ENCODE data around the gene LDLRAD4. TPM values are rescaled to one million over a fixed set of nuclear protein-coding genes. Genes with fewer than 3 reads are reported as not detected.

LDLRAD4 gene
- total RNA-seq, 1 experiment from 2014 or later, result 204 TPM

DNA sequence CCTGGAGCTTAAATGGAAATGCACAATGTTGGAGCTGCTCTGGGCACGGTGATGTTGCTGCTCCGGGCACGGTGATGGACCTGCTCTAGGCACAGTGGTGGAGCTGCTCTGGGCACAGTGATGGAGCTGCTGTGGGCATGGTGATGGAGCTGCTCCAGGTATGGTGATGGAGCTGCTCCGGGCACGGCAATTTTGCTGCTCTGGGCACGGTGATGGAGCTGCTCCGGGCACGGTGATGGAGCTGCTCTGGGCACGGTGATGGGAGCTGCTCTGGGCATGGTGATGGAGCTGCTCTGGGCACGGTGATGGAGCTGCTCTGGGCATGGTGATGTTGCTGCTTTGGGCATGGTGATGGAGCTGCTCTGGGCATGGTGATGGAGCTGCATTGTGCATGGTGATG lies 79.7 kb downstream of the LDLRAD4 start:
- H3K9me2 ChIP-seq (replicated peaks; ENCODE audit: insufficient read depth, low read length), result no peaks in the 10 kb centered on the region
- no peaks in the 10 kb centered on the region for H3K9me3 ChIP-seq (ENCODE audit: low read length)
- no peak overlapping the region for H2AFZ ChIP-seq (ENCODE audit: low read length)
- no peak overlapping the region for H3K4me2 ChIP-seq (ENCODE audit: low read depth, low read length, poor library complexity, severe bottlenecking)
- DNase-seq, result no peak
- H3K36me3 ChIP-seq (ENCODE audit: insufficient read depth, low read length), result no peaks in the 10 kb centered on the region
- no peak overlapping the region for H3K4me3 ChIP-seq (ENCODE audit: low read length)
- no peaks in the 10 kb centered on the region for H4K20me1 ChIP-seq (ENCODE audit: insufficient read depth, low read depth, low read length)
- H3K9ac ChIP-seq (ENCODE audit: low read length), result no peak overlapping the region
- peaks cover 8% of the 10 kb centered on the region for H3K4me1 ChIP-seq (ENCODE audit: low read length)
- H3K27ac ChIP-seq (ENCODE audit: low read length), result no peak overlapping the region
- H3K79me2 ChIP-seq (ENCODE audit: low read length), result no peaks in the 10 kb centered on the region
- no peaks in the 10 kb centered on the region for H3K27me3 ChIP-seq (ENCODE audit: low read length)

- Histone ChIP-seq H3K9me3 (ENCODE audit: low read length) (no peaks in the 10 kb centered on the region), H3K4me3 (ENCODE audit: low read length) (no peak overlapping the region), H4K20me1 (ENCODE audit: insufficient read depth, low read depth, low read length) (no peaks in the 10 kb centered on the region), H3K79me2 (ENCODE audit: low read length) (no peaks in the 10 kb centered on the region), H3K27me3 (ENCODE audit: low read length) (no peaks in the 10 kb centered on the region), H3K36me3 (ENCODE audit: insufficient read depth, low read length) (no peaks in the 10 kb centered on the region), H3K4me1 (ENCODE audit: low read length) (peaks cover 9% of the 10 kb centered on the region), H3K27ac (ENCODE audit: low read length) (no peak overlapping the region), H3K9ac (ENCODE audit: low read length) (no peak overlapping the region), H3K4me2 (ENCODE audit: low read depth, low read length, poor library complexity, severe bottlenecking) (no peak overlapping the region), H2AFZ (ENCODE audit: low read length) (no peak overlapping the region), H3K9me2 (replicated peaks; ENCODE audit: insufficient read depth, low read length) (no peaks in the 10 kb centered on the region)
- no peak for DNase-seq
Measured at GRCh38 chr18:13300029-13300428, 81.5 kb downstream of the LDLRAD4 start.

- Histone ChIP-seq H3K4me1 (ENCODE audit: low read length) (peaks cover 9% of the 10 kb centered on the region), H3K9ac (ENCODE audit: low read length) (no peak overlapping the region), H4K20me1 (ENCODE audit: insufficient read depth, low read depth, low read length) (no peaks in the 10 kb centered on the region), H3K36me3 (ENCODE audit: insufficient read depth, low read length) (no peaks in the 10 kb centered on the region), H3K4me2 (ENCODE audit: low read depth, low read length, poor library complexity, severe bottlenecking) (no peak overlapping the region), H3K79me2 (ENCODE audit: low read length) (no peaks in the 10 kb centered on the region), H2AFZ (ENCODE audit: low read length) (no peak overlapping the region), H3K4me3 (ENCODE audit: low read length) (no peak overlapping the region), H3K27me3 (ENCODE audit: low read length) (no peaks in the 10 kb centered on the region), H3K27ac (ENCODE audit: low read length) (no peak overlapping the region), H3K9me3 (ENCODE audit: low read length) (no peaks in the 10 kb centered on the region), H3K9me2 (replicated peaks; ENCODE audit: insufficient read depth, low read length) (no peaks in the 10 kb centered on the region)
- DNase-seq, result no peak
Measured at GRCh38 chr18:13300796-13301195, 82.2 kb downstream of the LDLRAD4 start.

DNA sequence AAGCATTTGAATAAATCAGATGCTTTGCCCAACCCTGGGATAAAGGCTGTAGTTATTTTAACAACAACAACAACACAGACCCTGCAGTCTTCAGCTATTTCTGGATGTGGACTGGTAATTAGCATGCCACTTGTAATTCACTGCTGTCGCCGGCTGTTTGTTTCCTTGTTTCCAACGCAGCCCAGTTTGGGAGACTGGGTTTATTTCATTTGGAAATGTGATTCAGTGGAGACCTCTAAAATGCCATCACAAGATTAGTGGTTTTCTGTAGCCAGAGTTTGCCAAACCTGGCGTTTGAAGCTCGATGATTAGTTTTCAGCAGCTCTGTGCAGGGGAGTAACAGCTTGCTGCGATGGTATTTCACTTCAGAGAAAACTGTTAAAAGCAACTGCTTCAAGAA lies 83.5 kb downstream of the LDLRAD4 start:
- H2AFZ ChIP-seq (ENCODE audit: low read length), result no peak overlapping the region
- H3K4me2 ChIP-seq (ENCODE audit: low read depth, low read length, poor library complexity, severe bottlenecking), result no peak overlapping the region
- no peak overlapping the region for H3K27ac ChIP-seq (ENCODE audit: low read length)
- no peaks in the 10 kb centered on the region for H3K9me3 ChIP-seq (ENCODE audit: low read length)
- no peaks in the 10 kb centered on the region for H3K79me2 ChIP-seq (ENCODE audit: low read length)
- no peaks in the 10 kb centered on the region for H4K20me1 ChIP-seq (ENCODE audit: insufficient read depth, low read depth, low read length)
- H3K9me2 ChIP-seq (replicated peaks; ENCODE audit: insufficient read depth, low read length), result no peaks in the 10 kb centered on the region
- no peaks in the 10 kb centered on the region for H3K36me3 ChIP-seq (ENCODE audit: insufficient read depth, low read length)
- no peak overlapping the region for H3K9ac ChIP-seq (ENCODE audit: low read length)
- DNase-seq, result no peak
- no peaks in the 10 kb centered on the region for H3K27me3 ChIP-seq (ENCODE audit: low read length)
- H3K4me1 ChIP-seq (ENCODE audit: low read length), result peaks cover 9% of the 10 kb centered on the region
- H3K4me3 ChIP-seq (ENCODE audit: low read length), result no peak overlapping the region

DNA sequence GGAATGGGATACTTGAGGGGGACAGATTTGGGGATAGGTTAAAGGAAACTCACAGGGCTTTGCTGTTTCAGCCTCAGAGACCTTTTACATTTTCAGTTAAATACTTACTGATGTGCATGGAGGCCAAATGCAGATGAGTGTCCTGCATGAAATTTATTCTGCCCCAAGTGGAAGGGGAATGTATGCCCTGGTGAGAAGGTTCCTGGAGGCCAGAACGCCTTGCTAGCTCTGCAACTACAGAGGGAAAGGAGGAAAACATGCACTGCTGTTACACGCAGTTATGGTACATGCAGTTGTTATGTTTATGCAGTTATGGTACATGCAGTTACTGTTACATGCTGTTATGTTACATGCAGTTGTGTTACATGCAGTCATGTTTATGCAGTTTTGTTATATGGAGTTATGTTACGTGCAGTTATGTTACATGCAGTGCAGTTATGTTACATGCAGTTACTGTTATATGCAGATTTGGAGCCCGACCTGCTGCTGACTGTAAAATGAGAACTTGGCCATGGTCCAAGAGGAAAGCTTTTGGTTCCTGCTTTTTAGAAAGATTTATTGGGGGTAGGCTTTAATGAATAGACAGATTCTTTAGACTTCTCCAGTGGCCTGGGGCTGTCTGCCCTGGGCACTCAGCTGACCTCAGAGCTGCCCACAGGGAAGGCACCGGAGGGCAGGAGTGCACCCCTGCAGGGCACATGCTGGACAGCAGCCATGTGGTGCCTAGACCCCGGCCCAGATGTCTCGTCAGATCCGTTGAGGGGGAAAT lies 84.1 kb downstream of the LDLRAD4 start:
- Histone ChIP-seq H2AFZ (ENCODE audit: low read length) (no peak overlapping the region), H3K27ac (ENCODE audit: low read length) (no peak overlapping the region), H3K27me3 (ENCODE audit: low read length) (no peaks in the 10 kb centered on the region), H3K4me1 (ENCODE audit: low read length) (peaks cover 9% of the 10 kb centered on the region), H3K36me3 (ENCODE audit: insufficient read depth, low read length) (no peaks in the 10 kb centered on the region), H3K4me2 (ENCODE audit: low read depth, low read length, poor library complexity, severe bottlenecking) (no peak overlapping the region), H3K79me2 (ENCODE audit: low read length) (no peaks in the 10 kb centered on the region), H4K20me1 (ENCODE audit: insufficient read depth, low read depth, low read length) (no peaks in the 10 kb centered on the region), H3K9ac (ENCODE audit: low read length) (no peak overlapping the region), H3K9me2 (replicated peaks; ENCODE audit: insufficient read depth, low read length) (no peaks in the 10 kb centered on the region), H3K9me3 (ENCODE audit: low read length) (no peaks in the 10 kb centered on the region), H3K4me3 (ENCODE audit: low read length) (no peak overlapping the region)
- DNase-seq, result peak; percentile 72

DNA sequence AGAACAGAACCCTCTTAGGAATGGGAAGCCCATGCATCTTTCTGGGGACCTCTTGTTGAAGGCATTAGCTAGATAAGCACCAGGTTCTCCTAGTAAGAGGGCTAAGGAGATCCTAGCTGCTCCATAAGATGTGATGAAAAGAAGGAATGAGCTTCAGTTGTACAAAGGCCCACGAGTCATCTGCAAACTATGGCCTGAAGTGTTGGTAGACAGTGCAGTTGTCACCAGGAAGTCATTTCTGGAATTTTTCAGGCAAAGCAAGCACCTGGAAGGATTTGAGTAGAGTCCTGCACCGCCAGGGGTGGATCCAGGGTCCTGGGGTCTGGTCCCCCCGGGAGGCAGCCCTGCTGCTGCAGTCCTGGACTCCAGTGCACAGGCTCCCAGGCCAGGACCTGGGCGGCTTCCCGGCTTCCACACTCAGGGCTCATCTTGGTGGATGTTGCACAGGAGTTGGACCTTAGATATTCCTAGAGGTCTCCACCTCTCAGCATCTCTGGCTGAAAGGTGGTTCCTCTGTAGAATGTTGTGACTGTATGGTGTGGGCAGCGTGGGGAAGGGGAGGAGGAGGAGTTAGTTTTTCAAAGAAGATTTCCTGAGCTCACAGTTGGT lies 85.3 kb downstream of the LDLRAD4 start:
- Histone ChIP-seq H2AFZ (ENCODE audit: low read length) (no peak overlapping the region), H3K36me3 (ENCODE audit: insufficient read depth, low read length) (no peaks in the 10 kb centered on the region), H3K9me2 (replicated peaks; ENCODE audit: insufficient read depth, low read length) (no peaks in the 10 kb centered on the region), H3K27ac (ENCODE audit: low read length) (no peak overlapping the region), H3K9ac (ENCODE audit: low read length) (no peak overlapping the region), H3K4me3 (ENCODE audit: low read length) (no peak overlapping the region), H3K9me3 (ENCODE audit: low read length) (no peaks in the 10 kb centered on the region), H3K4me2 (ENCODE audit: low read depth, low read length, poor library complexity, severe bottlenecking) (no peak overlapping the region), H3K27me3 (ENCODE audit: low read length) (no peaks in the 10 kb centered on the region), H3K4me1 (ENCODE audit: low read length) (peaks cover 9% of the 10 kb centered on the region), H3K79me2 (ENCODE audit: low read length) (no peaks in the 10 kb centered on the region), H4K20me1 (ENCODE audit: insufficient read depth, low read depth, low read length) (no peaks in the 10 kb centered on the region)
- no peak for DNase-seq

GRCh38 chr18:13305301-13305700 lies 86.7 kb downstream of the LDLRAD4 start:
- no peak overlapping the region for H3K27ac ChIP-seq (ENCODE audit: low read length)
- no peaks in the 10 kb centered on the region for H3K79me2 ChIP-seq (ENCODE audit: low read length)
- H2AFZ ChIP-seq (ENCODE audit: low read length), result no peak overlapping the region
- H3K36me3 ChIP-seq (ENCODE audit: insufficient read depth, low read length), result no peaks in the 10 kb centered on the region
- no peak overlapping the region for H3K9ac ChIP-seq (ENCODE audit: low read length)
- no peaks in the 10 kb centered on the region for H3K9me2 ChIP-seq (replicated peaks; ENCODE audit: insufficient read depth, low read length)
- H3K4me3 ChIP-seq (ENCODE audit: low read length), result no peak overlapping the region
- no peaks in the 10 kb centered on the region for H3K27me3 ChIP-seq (ENCODE audit: low read length)
- no peaks in the 10 kb centered on the region for H3K9me3 ChIP-seq (ENCODE audit: low read length)
- DNase-seq, result no peak
- H3K4me1 ChIP-seq (ENCODE audit: low read length), result peaks cover 9% of the 10 kb centered on the region
- H3K4me2 ChIP-seq (ENCODE audit: low read depth, low read length, poor library complexity, severe bottlenecking), result no peak overlapping the region
- H4K20me1 ChIP-seq (ENCODE audit: insufficient read depth, low read depth, low read length), result no peaks in the 10 kb centered on the region

DNA sequence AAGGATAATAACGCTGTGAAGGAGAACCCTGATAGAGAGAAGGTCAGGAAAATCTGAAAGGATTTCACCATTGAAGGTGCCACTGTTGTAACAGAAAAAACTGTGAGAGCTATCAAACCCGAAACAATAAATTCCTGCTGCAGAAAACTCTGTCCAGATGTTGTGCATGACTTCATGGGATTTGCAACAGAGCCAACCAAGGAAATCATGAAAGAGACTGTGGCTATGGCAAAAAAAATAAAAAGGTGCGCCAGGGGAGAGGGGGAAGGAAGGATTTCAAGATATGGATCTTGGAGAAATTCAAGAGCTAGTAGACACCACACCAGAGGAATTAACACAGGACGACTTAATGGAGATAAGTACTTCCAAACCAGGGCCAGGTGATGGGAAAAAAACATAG lies 88.0 kb downstream of the LDLRAD4 start:
- Histone ChIP-seq H3K4me3 (ENCODE audit: low read length) (no peak overlapping the region), H3K27me3 (ENCODE audit: low read length) (no peaks in the 10 kb centered on the region), H4K20me1 (ENCODE audit: insufficient read depth, low read depth, low read length) (no peaks in the 10 kb centered on the region), H2AFZ (ENCODE audit: low read length) (no peak overlapping the region), H3K9me2 (replicated peaks; ENCODE audit: insufficient read depth, low read length) (no peaks in the 10 kb centered on the region), H3K9me3 (ENCODE audit: low read length) (no peaks in the 10 kb centered on the region), H3K9ac (ENCODE audit: low read length) (no peak overlapping the region), H3K27ac (ENCODE audit: low read length) (no peak overlapping the region), H3K36me3 (ENCODE audit: insufficient read depth, low read length) (no peaks in the 10 kb centered on the region), H3K4me2 (ENCODE audit: low read depth, low read length, poor library complexity, severe bottlenecking) (no peak overlapping the region), H3K4me1 (ENCODE audit: low read length) (peaks cover 9% of the 10 kb centered on the region), H3K79me2 (ENCODE audit: low read length) (no peaks in the 10 kb centered on the region)
- no peak for DNase-seq

Data from Karpas-422 (cell line).